Measurements from ENCODE around the gene FTCDNL1. TPM values are rescaled to one million over a fixed set of nuclear protein-coding genes. Genes with fewer than 3 reads are reported as not detected.

FTCDNL1 gene
- total RNA-seq, 2 donors from 2014 or later = 1.3 to 2.2 TPM

- H3K36me3 Mint-ChIP-seq (ENCODE audit: insufficient read depth in 2 of 2) = no peaks in the 10 kb centered on the region
- no peak for DNase-seq
- H3K27me3 Mint-ChIP-seq (ENCODE audit: low read depth) = no peaks in the 10 kb centered on the region
- no peak for ATAC-seq (replicated peaks in 1 of 2)
- H3K4me1 Mint-ChIP-seq (ENCODE audit: low read depth) = no peaks in the 10 kb centered on the region
- no peak overlapping the region for H3K27ac Mint-ChIP-seq
- no peak overlapping the region for H3K4me3 Mint-ChIP-seq
- no peaks in the 10 kb centered on the region for H3K9me3 Mint-ChIP-seq
Measured at GRCh38 chr2:199762963-199763362, 88.0 kb downstream of the FTCDNL1 start.

DNA sequence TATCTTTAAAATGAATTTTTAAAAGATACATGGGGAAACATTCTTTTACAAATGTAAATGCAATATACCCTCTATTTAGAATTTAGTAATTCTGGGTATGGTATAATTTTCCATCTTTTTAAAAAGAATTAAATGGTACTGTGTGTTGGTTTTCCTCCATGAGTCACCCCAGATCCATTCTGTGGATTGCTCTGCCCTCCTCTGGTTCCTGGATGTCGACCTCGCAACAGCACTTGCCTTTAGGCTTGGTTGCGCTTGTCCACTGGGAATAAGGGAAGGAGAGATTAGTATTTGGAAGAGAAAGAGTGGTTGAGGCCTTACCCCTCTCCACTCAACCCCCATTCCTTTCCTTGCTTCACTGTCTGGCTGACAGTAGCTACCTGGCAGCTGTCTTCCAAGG is 90.4 kb downstream of the FTCDNL1 start:
- DNase-seq (no peak), ATAC-seq (replicated peaks in 1 of 2) (no peak)
- H3K36me3 Mint-ChIP-seq (ENCODE audit: insufficient read depth in 2 of 2) = no peaks in the 10 kb centered on the region
- no peak overlapping the region for H3K27ac Mint-ChIP-seq
- H3K9me3 Mint-ChIP-seq = no peaks in the 10 kb centered on the region
- peaks cover 10% of the 10 kb centered on the region for H3K27me3 Mint-ChIP-seq (ENCODE audit: low read depth)
- no peaks in the 10 kb centered on the region for H3K4me1 Mint-ChIP-seq (ENCODE audit: low read depth)
- no peak overlapping the region for H3K4me3 Mint-ChIP-seq

- ATAC-seq (replicated peaks in 1 of 2) = no peak
- H3K9me3 Mint-ChIP-seq = peaks cover 0 to 3% of the 10 kb centered on the region in 2 donors
- H3K4me3 Mint-ChIP-seq = no peak overlapping the region
- H3K27ac Mint-ChIP-seq = no peak overlapping the region
- peaks cover 17% of the 10 kb centered on the region for H3K27me3 Mint-ChIP-seq (ENCODE audit: low read depth)
- H3K4me1 Mint-ChIP-seq (ENCODE audit: low read depth) = no peaks in the 10 kb centered on the region
- DNase-seq = no peak
- H3K36me3 Mint-ChIP-seq (ENCODE audit: insufficient read depth in 2 of 2) = no peaks in the 10 kb centered on the region
Measured at GRCh38 chr2:199757233-199757870, 93.6 kb downstream of the FTCDNL1 start.

DNA sequence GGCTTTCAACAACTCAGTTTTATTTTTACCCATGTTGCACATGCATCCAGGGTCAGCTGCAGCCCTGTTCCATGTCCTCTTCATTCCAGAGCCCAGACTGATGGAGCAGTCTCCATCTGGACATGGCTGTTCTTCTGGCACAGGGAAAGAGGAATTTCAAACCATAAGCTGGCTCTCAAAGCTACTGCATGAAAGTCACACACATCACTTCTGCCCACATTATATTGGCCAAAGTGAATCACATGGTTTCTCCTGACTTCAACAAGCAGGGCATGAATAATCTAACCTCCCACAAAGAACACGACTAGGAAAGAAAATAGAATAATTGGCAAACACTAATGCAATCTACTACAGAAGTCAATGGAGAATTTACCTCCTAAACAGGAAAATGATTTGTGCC is 94.2 kb downstream of the FTCDNL1 start:
- Mint-ChIP-seq H3K27me3 (ENCODE audit: low read depth) (peaks cover 17% of the 10 kb centered on the region), H3K36me3 (ENCODE audit: insufficient read depth in 2 of 2) (no peaks in the 10 kb centered on the region), H3K4me1 (ENCODE audit: low read depth) (no peaks in the 10 kb centered on the region), H3K27ac (no peak overlapping the region), H3K4me3 (no peak overlapping the region), H3K9me3 (peaks cover 0 to 3% of the 10 kb centered on the region in 2 donors)
- DNase-seq (no peak), ATAC-seq (replicated peaks in 1 of 2) (no peak)

DNA sequence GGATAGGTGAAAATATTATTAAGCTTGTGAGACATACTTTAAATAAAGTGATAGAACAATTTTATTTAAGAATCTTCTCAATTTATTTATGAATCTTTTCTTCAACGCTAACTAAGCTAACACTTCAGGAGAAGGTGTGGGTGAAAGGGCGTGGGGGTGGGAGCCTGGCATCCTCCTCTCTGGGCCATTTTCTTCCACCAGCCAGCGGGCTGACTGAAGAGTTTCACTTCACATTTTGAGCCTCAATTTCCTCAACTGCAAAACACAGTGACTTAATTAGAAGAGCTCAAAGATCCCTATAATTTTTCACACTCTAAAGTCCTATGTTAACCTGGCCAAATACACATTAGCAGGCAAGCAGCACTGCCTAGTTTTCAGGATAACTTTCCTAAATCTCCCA is 94.8 kb downstream of the FTCDNL1 start:
- Mint-ChIP-seq H3K4me3 (no peak overlapping the region), H3K36me3 (ENCODE audit: insufficient read depth in 2 of 2) (no peaks in the 10 kb centered on the region), H3K4me1 (ENCODE audit: low read depth) (no peaks in the 10 kb centered on the region), H3K27ac (no peak overlapping the region), H3K9me3 (peaks cover 0 to 3% of the 10 kb centered on the region in 2 donors), H3K27me3 (ENCODE audit: low read depth) (peaks cover 17% of the 10 kb centered on the region)
- DNase-seq (no peak), ATAC-seq (replicated peaks in 1 of 2) (no peak)

- H3K4me1 Mint-ChIP-seq (ENCODE audit: low read depth) = no peaks in the 10 kb centered on the region
- H3K27me3 Mint-ChIP-seq (ENCODE audit: low read depth) = peaks cover 17% of the 10 kb centered on the region
- no peak overlapping the region for H3K27ac Mint-ChIP-seq
- ATAC-seq (replicated peaks in 1 of 2) = no peak
- H3K4me3 Mint-ChIP-seq = no peak overlapping the region
- H3K36me3 Mint-ChIP-seq (ENCODE audit: insufficient read depth in 2 of 2) = no peaks in the 10 kb centered on the region
- no peak for DNase-seq
- peaks cover 0 to 3% of the 10 kb centered on the region in 2 donors for H3K9me3 Mint-ChIP-seq
Measured at GRCh38 chr2:199754766-199755165, 96.2 kb downstream of the FTCDNL1 start.

- H3K4me1 Mint-ChIP-seq (ENCODE audit: low read depth) = no peaks in the 10 kb centered on the region
- no peak overlapping the region for H3K4me3 Mint-ChIP-seq
- no peak overlapping the region for H3K27ac Mint-ChIP-seq
Measured at GRCh38 chr2:199751492-199752120, 99.4 kb downstream of the FTCDNL1 start.

DNA sequence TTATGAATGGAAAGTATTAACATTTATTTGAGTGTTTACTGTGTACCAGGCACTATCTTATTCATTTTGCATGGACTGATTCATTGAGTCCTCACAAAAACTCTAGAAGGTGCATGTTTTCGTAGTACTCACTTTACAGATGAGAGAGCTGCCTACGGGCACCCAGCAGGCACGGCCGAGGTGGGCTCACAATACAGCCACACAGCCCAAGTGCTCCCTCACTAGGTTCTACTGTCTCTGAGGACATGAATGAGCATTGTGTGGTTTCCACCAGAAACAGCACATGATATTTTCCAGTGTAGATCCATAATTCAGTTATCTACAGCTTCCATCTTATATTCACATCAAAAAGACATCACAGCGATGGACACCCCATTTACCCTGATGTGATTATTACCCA is 101.4 kb downstream of the FTCDNL1 start:
- Mint-ChIP-seq H3K4me3 (no peak overlapping the region), H3K4me1 (ENCODE audit: low read depth) (no peaks in the 10 kb centered on the region), H3K36me3 (ENCODE audit: insufficient read depth in 2 of 2) (no peaks in the 10 kb centered on the region), H3K9me3 (peaks cover 0 to 3% of the 10 kb centered on the region in 2 donors), H3K27ac (no peak overlapping the region), H3K27me3 (ENCODE audit: low read depth) (peaks cover 12% of the 10 kb centered on the region)
- ATAC-seq (replicated peaks in 1 of 2) (no peak), DNase-seq (no peak)

More at GRCh38 chr2:199751492-199752120, 99.4 kb downstream of the FTCDNL1 start:
- no peaks in the 10 kb centered on the region for H3K36me3 Mint-ChIP-seq (ENCODE audit: insufficient read depth in 2 of 2)
- no peak for DNase-seq
- H3K9me3 Mint-ChIP-seq = peaks cover 0 to 3% of the 10 kb centered on the region in 2 donors
- no peak for ATAC-seq (replicated peaks in 1 of 2)
- H3K27me3 Mint-ChIP-seq (ENCODE audit: low read depth) = peaks cover 12% of the 10 kb centered on the region

GRCh38 chr2:199744724-199745123 is 106.3 kb downstream of the FTCDNL1 start:
- Mint-ChIP-seq H3K9me3 (no peaks in the 10 kb centered on the region), H3K27ac (no peak overlapping the region), H3K27me3 (ENCODE audit: low read depth) (peaks cover 4% of the 10 kb centered on the region), H3K4me1 (ENCODE audit: low read depth) (no peaks in the 10 kb centered on the region), H3K36me3 (ENCODE audit: insufficient read depth in 2 of 2) (no peaks in the 10 kb centered on the region), H3K4me3 (no peak overlapping the region)
- DNase-seq (no peak), ATAC-seq (replicated peaks in 1 of 2) (no peak)

DNA sequence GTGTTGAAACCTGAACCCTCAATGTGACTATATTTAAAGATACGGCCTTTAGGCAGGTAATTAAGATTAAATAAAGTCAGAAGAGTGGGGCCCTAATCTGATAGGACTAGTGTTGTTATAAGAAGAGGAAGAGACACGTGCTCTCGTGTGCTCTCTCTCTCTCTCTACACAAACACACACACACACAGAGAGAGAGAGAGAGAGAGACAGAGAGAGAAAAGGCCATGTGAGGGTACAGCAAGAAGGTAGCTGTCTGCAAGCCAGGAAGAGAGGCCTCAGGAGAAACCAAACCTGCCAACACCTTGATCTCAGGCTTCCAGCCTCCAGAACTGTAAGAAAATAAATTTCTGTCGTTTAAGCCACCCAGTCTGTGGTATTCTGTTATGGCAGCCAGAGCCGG is 106.7 kb downstream of the FTCDNL1 start:
- no peaks in the 10 kb centered on the region for H3K36me3 Mint-ChIP-seq (ENCODE audit: insufficient read depth in 2 of 2)

DNA sequence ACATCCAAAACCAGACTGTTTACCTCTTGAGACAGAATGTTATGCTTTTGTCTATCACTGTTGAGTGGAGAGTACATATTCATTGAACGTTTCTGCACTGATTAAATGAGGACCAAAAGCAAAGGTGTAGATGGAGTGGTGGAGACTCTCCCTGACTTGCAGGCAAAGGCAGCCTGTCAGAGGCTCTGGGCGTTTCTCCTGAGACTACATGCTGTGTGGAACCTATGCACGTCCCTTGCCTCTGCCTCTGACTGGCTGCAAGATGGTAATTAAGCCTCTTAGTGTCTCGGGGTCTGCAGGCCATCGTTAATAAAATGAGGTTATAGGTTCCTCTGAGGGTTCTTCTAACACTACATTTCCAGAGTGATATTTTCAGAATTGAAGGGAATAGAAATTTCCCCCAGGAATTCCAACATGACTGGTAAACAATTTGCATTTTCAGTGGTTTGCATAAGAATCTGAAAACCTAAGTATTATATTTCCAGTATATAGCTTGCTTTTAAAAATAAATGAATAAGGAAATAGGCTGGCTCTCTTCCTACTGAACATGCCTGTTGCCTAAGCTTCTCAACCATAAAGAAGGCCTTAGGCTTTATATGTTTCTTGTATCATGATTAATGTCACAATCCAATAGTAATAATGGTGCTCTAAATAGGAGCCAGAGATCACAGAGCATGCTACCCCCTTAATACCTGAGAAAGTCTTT is 107.4 kb downstream of the FTCDNL1 start:
- Mint-ChIP-seq H3K4me3 (no peak overlapping the region), H3K4me1 (ENCODE audit: low read depth) (no peaks in the 10 kb centered on the region), H3K36me3 (ENCODE audit: insufficient read depth in 2 of 2) (no peaks in the 10 kb centered on the region), H3K9me3 (no peaks in the 10 kb centered on the region), H3K27ac (no peak overlapping the region), H3K27me3 (ENCODE audit: low read depth) (peaks cover 13% of the 10 kb centered on the region)
- no peak for ATAC-seq (replicated peaks in 1 of 2)
- no peak for DNase-seq

More for the DNA sequence above, 106.7 kb downstream of the FTCDNL1 start:
- no peaks in the 10 kb centered on the region for H3K9me3 Mint-ChIP-seq
- H3K27me3 Mint-ChIP-seq (ENCODE audit: low read depth) = peaks cover 7% of the 10 kb centered on the region
- no peak overlapping the region for H3K4me3 Mint-ChIP-seq
- no peak for ATAC-seq (replicated peaks in 1 of 2)
- no peak for DNase-seq
- no peaks in the 10 kb centered on the region for H3K4me1 Mint-ChIP-seq (ENCODE audit: low read depth)
- H3K27ac Mint-ChIP-seq = no peak overlapping the region

- H3K27ac Mint-ChIP-seq = no peak overlapping the region
- ATAC-seq (replicated peaks in 1 of 2) = no peak
- no peak overlapping the region for H3K4me3 Mint-ChIP-seq
Measured at GRCh38 chr2:199742884-199743283, 108.1 kb downstream of the FTCDNL1 start.

GRCh38 chr2:199740111-199740428 is 110.9 kb downstream of the FTCDNL1 start:
- no peaks in the 10 kb centered on the region for H3K4me1 Mint-ChIP-seq (ENCODE audit: low read depth)
- ATAC-seq (replicated peaks in 1 of 2) = no peak
- no peak overlapping the region for H3K27ac Mint-ChIP-seq
- H3K9me3 Mint-ChIP-seq = no peaks in the 10 kb centered on the region
- no peak for DNase-seq
- no peaks in the 10 kb centered on the region for H3K36me3 Mint-ChIP-seq (ENCODE audit: insufficient read depth in 2 of 2)
- peaks cover 22% of the 10 kb centered on the region for H3K27me3 Mint-ChIP-seq (ENCODE audit: low read depth)
- H3K4me3 Mint-ChIP-seq = no peak overlapping the region

More at GRCh38 chr2:199742884-199743283, 108.1 kb downstream of the FTCDNL1 start:
- no peaks in the 10 kb centered on the region for H3K36me3 Mint-ChIP-seq (ENCODE audit: insufficient read depth in 2 of 2)
- no peak for DNase-seq
- no peaks in the 10 kb centered on the region for H3K9me3 Mint-ChIP-seq
- no peaks in the 10 kb centered on the region for H3K4me1 Mint-ChIP-seq (ENCODE audit: low read depth)
- H3K27me3 Mint-ChIP-seq (ENCODE audit: low read depth) = peaks cover 20% of the 10 kb centered on the region
